Ramos (cell line): ENCODE measurements around the gene FAM83G.

Experiments
- in situ Hi-C: fragments of 300-500 bp; cut with MboI; formaldehyde crosslinking; loops from one replicate; pipeline ENCODE4 v1.14.3; 2022; ENCODE audit warnings: low sequenced_read_pairs; ENCODE audit not compliant: unreplicated experiment

The FAM83G gene

DNA sequence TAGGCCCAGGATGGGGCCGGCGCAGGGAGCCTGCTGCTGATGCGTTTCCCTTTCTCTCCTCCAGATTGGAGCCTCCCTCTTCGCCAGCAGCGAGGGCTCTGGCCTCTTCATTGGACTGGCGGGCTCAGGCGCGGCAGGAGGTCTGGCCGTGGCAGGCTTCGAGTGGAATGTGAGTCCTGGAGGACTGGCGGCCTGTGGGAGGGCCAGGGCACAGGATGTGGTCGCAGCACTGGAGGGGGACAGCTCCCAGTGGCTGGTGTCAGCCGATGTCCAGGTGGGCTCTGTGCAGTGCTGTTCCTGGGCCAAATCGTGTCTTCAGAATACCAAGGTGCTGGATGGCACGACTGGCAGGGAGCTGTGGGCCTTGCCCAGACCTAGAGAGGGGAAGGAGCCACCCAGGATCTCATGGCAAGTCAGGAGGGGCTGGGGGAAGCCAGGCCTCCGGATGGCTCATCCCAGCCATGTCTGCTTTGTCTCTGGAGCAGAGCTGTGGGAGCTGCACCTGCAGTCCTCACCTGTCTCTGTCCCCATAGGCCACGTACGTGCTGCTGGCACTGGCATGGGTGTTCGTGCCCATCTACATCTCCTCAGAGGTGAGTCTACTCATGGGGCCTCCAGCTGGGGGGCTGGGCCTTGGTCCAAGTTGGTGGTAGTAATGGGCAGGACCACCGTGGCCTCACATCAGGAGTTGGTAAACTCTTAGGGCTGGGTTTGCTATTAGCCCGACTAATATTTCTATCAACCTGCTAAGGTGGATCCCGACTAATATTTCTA lies 45.3 kb downstream of the FAM83G start:
- in situ Hi-C loops, result loop anchor here (25.0 kb wide), 1 partner anchor 147 kb away; no protein-coding TSS in a partner anchor

DNA sequence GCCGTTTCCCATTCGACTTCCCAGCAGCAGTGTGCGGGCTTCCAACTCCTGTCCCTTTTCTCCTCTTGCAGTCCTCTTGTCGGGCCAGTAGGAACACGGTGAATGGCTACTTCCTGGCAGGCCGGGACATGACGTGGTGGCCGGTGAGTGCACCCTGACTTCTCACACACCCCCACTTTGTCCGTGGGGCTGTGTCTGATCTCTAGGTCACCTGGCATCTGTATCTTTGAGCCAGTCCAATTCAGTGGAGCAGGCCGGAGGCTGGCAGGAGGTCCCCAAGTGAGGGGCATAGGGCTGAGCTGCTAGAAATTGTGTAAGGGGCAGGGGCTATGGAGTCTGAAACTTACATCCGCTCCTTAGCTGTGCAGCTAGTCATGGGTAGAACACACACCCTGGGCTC lies 46.0 kb downstream of the FAM83G start:
- in situ Hi-C loops, result loop anchor here (25.0 kb wide), 1 partner anchor 146 kb away; no protein-coding TSS in a partner anchor

DNA sequence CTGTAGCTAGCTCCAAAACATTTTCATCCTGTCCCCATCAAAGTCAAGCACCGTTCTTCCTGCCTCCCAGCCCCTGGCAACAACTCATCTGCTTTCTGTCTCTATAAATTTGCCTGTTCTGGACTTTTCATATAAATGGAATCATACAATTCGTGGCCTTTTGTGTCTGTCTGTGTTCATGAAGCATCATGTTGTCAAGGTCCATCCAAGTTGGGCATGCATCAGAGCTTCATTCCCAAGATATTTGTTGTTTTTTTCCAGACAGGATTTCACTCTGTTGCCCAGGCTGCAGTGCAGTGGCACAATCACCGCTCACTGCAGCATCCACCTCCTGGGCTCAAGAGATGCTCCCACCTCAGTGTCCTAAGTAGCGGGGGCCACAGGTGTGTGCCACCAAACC lies 46.7 kb downstream of the FAM83G start:
- in situ Hi-C loops, result loop anchor here (25.0 kb wide), 1 partner anchor 146 kb away; no protein-coding TSS in a partner anchor

DNA sequence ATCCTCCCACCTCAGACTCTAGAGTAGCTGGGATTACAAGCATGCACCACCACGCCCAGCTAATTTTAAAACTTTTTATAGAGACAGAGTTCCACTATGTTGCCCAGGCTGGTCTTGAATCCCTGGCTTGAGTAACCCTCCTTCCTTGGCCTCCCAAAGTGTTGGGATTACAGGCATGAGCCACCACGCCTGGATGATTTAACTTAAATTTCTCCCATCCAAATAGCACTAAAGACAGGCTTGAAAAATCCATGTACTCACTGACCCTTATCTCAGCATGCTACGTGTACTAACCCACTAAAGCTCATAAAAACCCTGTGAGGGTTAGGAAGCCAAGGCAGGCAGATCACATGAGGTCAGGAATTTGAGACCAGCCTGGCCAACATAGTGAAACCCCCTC lies 48.0 kb downstream of the FAM83G start:
- in situ Hi-C loops, result loop anchor here (25.0 kb wide), 1 partner anchor 144 kb away; no protein-coding TSS in a partner anchor

- in situ Hi-C loops, result loop anchor here (25.0 kb wide), 1 partner anchor 144 kb away; no protein-coding TSS in a partner anchor
Measured at GRCh38 chr17:18956021-18956420, 48.5 kb downstream of the FAM83G start.

DNA sequence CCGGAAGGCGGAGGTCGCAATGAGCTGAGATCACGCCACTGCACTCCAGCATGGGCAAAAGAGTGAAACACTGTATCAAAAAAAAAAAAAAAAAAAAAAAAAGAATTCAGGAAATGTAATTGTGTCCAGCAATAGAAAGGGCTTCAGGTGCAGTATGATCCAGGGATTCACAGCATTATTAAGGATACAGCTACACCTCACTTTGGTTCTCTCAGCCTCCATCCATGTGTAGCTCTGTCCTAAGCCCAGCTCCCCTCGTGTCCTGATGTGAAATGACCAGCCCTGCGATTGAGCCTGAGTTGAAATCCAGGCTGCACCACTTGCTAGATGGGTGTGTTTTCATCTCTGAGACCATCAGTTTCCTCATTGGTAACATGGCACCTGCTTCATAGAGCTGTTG lies 49.6 kb downstream of the FAM83G start:
- in situ Hi-C loops, result loop anchor here (25.0 kb wide), 1 partner anchor 143 kb away; no protein-coding TSS in a partner anchor

DNA sequence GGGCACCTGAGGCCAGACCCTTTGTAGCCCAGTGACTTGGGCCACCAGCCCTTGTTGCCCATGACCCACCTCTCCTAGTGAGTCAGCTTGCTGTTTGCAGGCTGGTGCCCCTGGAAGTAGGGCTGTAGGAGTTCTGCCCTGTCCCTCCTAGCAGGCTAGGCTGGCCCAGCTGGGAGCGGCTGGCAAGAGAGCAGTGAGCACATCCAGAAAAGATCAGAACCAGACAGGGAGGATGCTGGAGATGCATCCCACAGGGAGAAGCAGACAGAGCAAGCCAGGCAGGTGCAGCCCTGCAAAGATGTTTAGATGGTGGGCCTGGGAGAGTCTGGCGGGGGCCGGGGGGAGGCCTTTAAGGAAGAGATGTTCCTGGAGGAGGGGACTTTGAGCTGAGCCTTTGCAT lies 50.2 kb downstream of the FAM83G start:
- in situ Hi-C loops, result loop anchor here (25.0 kb wide), 1 partner anchor 142 kb away; no protein-coding TSS in a partner anchor

DNA sequence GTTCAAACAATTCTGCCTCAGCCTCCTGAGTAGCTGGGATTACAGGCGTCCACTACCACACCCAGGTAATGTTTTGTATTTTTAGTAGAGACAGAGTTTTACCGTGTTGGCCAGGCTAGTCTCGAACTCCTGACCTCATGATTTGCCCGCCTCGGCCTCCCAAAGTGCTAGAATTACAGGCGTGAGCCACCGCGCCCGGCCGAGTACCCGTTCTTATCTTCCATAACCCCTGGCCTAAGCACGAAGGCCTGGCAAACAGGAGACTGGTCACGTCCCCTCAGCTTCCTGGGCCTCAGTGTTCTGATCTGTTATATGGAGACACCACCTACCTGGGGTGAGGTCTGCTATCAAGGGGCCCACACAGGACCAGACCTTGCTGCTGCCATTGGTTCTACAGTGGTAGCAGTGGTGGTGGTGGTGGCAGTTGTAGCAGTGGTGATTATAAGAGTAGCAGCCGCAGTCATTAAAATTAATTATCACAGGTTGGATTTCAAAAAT lies 51.3 kb downstream of the FAM83G start:
- in situ Hi-C loops, result loop anchor here (25.0 kb wide), 1 partner anchor 141 kb away; no protein-coding TSS in a partner anchor

- in situ Hi-C loops, result loop anchor here (25.0 kb wide), 1 partner anchor 140 kb away; no protein-coding TSS in a partner anchor
Measured at GRCh38 chr17:18951941-18952842, 52.4 kb downstream of the FAM83G start, which contains the start of gene SLC5A10. Gene SLC5A10, plus strand, starts transcription at chr17:18952165. Its CDS starts 41 bp downstream, at chr17:18952206.

- in situ Hi-C loops, result loop anchor here (25.0 kb wide), 1 partner anchor 139 kb away; no protein-coding TSS in a partner anchor
Measured at GRCh38 chr17:18950944-18951905, 53.3 kb downstream of the FAM83G start.

DNA sequence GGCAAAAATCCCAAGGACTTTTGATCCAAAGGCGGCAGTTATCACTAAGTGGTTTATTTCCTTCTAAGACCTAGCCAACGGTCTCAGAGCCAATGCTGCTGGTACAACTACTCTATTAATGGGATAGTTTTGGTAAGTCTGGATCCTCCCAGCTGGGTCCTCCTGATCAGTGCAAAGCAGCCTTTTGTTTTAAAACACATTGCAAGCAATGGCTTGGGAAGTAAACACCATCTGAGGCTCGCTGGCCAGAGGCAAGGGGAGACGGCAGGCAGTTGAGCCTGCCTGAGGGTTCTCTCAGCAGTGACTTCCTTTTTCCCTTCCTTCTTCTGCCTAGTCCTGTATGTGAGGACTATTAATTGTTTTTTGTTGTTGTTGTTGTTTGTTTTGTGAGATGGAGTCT lies 54.2 kb downstream of the FAM83G start:
- in situ Hi-C loops, result loop anchor here (25.0 kb wide), 1 partner anchor 138 kb away; no protein-coding TSS in a partner anchor

- in situ Hi-C loops, result no loop called here
Measured at GRCh38 chr17:18949566-18949965, 55.0 kb downstream of the FAM83G start.

DNA sequence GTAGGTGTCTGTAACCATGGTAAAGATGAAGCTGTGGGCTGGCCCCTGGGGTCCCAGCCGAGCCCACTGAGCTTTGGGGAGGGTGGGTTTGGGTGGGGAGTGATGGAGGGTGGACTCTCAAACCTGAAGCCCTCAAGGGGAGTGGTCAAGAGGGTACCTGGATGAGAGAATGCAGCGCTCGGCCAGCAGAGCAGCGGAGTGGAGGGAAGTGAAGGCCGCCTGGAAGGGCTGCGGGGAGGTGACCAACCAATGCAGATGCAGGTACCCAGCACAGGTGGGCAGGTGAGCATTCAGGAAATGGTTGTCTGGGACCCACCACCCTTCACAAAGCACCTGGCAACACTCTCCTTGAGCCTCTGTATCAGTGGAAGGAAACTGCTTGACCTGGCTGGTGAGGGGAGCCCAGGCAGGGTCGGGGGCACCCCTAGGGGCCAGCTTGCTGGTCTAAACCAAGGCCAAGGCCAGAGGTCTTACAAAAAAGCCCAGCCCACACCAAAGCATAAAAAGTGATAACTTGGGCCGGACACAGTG lies 56.0 kb downstream of the FAM83G start:
- in situ Hi-C loops, result no loop called here

GRCh38 chr17:18947866-18948265 lies 56.7 kb downstream of the FAM83G start:
- in situ Hi-C loops, result no loop called here

GRCh38 chr17:18946536-18946935 lies 58.0 kb downstream of the FAM83G start:
- in situ Hi-C loops, result no loop called here

DNA sequence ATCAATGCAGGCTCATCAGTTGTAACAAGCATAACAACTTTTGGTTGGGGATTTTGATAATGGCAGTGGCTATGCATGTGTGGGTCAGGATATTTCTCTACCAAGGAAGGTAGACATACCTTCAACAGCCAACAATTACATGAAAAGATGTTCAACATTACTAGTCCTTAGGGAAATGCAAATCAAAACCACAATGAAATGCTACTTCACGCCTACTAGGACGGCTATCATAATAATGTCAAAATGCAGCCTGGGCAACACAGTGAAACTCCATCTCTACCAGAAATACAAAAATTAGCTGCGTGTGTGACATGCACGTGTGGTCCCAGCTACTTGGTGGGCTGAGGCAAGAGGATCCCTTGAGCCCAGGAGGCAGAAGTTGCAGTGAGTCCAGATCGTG lies 59.9 kb downstream of the FAM83G start:
- in situ Hi-C loops, result no loop called here

- in situ Hi-C loops, result no loop called here
Measured at GRCh38 chr17:18938692-18939023, 65.9 kb downstream of the FAM83G start.

- in situ Hi-C loops, result no loop called here
Measured at GRCh38 chr17:18937981-18938691, 66.4 kb downstream of the FAM83G start.
